WTC11 (cell line): ENCODE measurements around the gene IFIH1.

Experiments used
- ATF1 ChIP-seq: sonication (generic); formaldehyde crosslinking; IDR thresholded peaks from 2 replicates; pipeline ENCODE4 v1.8.1; 2023; ENCODE audit warnings: mild to moderate bottlenecking, moderate library complexity, missing genetic modification reagents
- CREB1 ChIP-seq: sonication (generic); formaldehyde crosslinking; IDR thresholded peaks from 2 replicates; pipeline ENCODE4 v1.8.0; 2023; ENCODE audit warnings: mild to moderate bottlenecking, missing genetic modification reagents
- CTCF ChIP-seq: fragments of 200-600 bp; IDR thresholded peaks from 2 replicates; pipeline ENCODE4 v1.8.0; 2022; ENCODE audit warnings: antibody characterized with exemption
- ELF4 ChIP-seq: sonication (generic); formaldehyde crosslinking; IDR thresholded peaks from 2 replicates; pipeline ENCODE4 v1.8.1; 2022; ENCODE audit warnings: low read depth, mild to moderate bottlenecking, moderate library complexity, missing genetic modification reagents
- FOXJ3 ChIP-seq: sonication (generic); formaldehyde crosslinking; IDR thresholded peaks from 2 replicates; pipeline ENCODE4 v1.9.0; 2021; ENCODE audit warnings: missing genetic modification reagents, mild to moderate bottlenecking, borderline replicate concordance
- FOXP4 ChIP-seq: sonication (generic); formaldehyde crosslinking; IDR thresholded peaks from 2 replicates; pipeline ENCODE4 v1.8.0; 2022; ENCODE audit warnings: mild to moderate bottlenecking, missing genetic modification reagents
- JAZF1 ChIP-seq: fragments of 250-450 bp; sonication (Bioruptor Pico); IDR thresholded peaks from 2 replicates; pipeline ENCODE4 v1.9.0; 2021; ENCODE audit warnings: moderate library complexity, mild to moderate bottlenecking, inconsistent platforms
- JUN ChIP-seq: sonication (generic); formaldehyde crosslinking; IDR thresholded peaks from 2 replicates; pipeline ENCODE4 v1.8.0; 2023; ENCODE audit warnings: mild to moderate bottlenecking, missing genetic modification reagents
- NR1H2 ChIP-seq: sonication (generic); formaldehyde crosslinking; IDR thresholded peaks from 2 replicates; pipeline ENCODE4 v1.9.0; 2021; ENCODE audit warnings: mild to moderate bottlenecking, moderate library complexity, missing genetic modification reagents
- ZNF138 ChIP-seq: sonication (generic); formaldehyde crosslinking; conservative IDR thresholded peaks from 2 replicates; pipeline ENCODE4 v1.8.1; 2022; ENCODE audit warnings: mild to moderate bottlenecking, moderate library complexity, missing genetic modification reagents
- ZNF232 ChIP-seq: sonication (generic); formaldehyde crosslinking; IDR thresholded peaks from 2 replicates; pipeline ENCODE4 v1.8.0; 2022; ENCODE audit warnings: mild to moderate bottlenecking, missing genetic modification reagents
- TF ChIP-seq, protein P1 (sequence below): sonication (generic); formaldehyde crosslinking; IDR thresholded peaks from 2 replicates; pipeline ENCODE4 v1.8.1; 2023; ENCODE audit warnings: mild to moderate bottlenecking, missing genetic modification reagents
- TF ChIP-seq, protein P2 (sequence below): sonication (generic); formaldehyde crosslinking; IDR thresholded peaks from 2 replicates; pipeline ENCODE4 v1.8.1; 2022; ENCODE audit warnings: low read depth, missing genetic modification reagents, borderline replicate concordance

DNA sequence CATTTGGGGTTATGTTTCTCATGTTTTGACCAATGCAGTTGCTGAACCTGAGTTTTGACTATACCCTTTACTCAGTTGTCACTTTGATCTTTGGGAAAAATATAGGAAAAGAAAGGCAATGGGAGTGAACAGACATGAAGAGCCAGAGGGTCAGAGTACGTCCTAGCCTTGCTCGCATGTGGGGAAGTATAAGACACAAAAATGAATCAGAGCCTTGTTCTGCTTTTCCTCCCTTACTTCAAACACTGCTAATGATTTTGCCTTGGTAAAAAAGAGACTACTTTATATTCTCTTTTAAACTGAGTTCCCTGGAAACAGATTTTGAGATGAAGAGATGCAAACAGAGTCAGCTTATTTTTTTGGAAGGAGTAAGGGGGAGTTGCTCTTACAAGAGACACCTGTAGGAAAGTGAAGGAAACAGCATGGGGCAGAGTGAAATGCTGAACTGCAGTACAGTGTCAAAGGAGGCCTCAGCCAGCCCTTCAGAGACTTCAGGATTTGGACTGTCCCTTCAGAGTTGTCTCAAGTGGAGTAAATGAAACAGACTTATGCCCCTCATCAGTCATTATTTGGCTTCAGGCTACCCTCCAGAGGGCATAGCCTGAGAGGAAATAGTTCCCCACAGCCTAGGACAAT is 64.1 kb downstream of the IFIH1 start:
- TF ChIP-seq CTCF = no peak
- no peak for TF ChIP-seq JUN (CRISPR knock-in tag)
- TF ChIP-seq FOXJ3 (CRISPR knock-in tag) = no peak
- no peak for TF ChIP-seq ZNF232
- TF ChIP-seq ELF4 (CRISPR knock-in tag) = no peak
- no peak for TF ChIP-seq ATF1 (CRISPR knock-in tag)
- TF ChIP-seq FOXP4 = no peak
- TF ChIP-seq ZNF138 (CRISPR knock-in tag) = no peak
- TF ChIP-seq, protein P1, sequence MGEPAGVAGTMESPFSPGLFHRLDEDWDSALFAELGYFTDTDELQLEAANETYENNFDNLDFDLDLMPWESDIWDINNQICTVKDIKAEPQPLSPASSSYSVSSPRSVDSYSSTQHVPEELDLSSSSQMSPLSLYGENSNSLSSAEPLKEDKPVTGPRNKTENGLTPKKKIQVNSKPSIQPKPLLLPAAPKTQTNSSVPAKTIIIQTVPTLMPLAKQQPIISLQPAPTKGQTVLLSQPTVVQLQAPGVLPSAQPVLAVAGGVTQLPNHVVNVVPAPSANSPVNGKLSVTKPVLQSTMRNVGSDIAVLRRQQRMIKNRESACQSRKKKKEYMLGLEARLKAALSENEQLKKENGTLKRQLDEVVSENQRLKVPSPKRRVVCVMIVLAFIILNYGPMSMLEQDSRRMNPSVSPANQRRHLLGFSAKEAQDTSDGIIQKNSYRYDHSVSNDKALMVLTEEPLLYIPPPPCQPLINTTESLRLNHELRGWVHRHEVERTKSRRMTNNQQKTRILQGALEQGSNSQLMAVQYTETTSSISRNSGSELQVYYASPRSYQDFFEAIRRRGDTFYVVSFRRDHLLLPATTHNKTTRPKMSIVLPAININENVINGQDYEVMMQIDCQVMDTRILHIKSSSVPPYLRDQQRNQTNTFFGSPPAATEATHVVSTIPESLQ (CRISPR knock-in tag) = no peak
- TF ChIP-seq NR1H2 (CRISPR knock-in tag) = no peak
- TF ChIP-seq, protein P2, sequence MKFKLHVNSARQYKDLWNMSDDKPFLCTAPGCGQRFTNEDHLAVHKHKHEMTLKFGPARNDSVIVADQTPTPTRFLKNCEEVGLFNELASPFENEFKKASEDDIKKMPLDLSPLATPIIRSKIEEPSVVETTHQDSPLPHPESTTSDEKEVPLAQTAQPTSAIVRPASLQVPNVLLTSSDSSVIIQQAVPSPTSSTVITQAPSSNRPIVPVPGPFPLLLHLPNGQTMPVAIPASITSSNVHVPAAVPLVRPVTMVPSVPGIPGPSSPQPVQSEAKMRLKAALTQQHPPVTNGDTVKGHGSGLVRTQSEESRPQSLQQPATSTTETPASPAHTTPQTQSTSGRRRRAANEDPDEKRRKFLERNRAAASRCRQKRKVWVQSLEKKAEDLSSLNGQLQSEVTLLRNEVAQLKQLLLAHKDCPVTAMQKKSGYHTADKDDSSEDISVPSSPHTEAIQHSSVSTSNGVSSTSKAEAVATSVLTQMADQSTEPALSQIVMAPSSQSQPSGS (CRISPR knock-in tag) = no peak
- TF ChIP-seq JAZF1 (CRISPR knock-in tag) = no peak
- no peak for TF ChIP-seq CREB1 (CRISPR knock-in tag)
